HCT116 (cell line): Measurements from ENCODE around the gene ALDH5A1. TPM values are rescaled to one million over a fixed set of nuclear protein-coding genes. Genes with fewer than 3 reads are reported as not detected.

Experiments
- ATAC-seq: fragments of 200-7000 bp; cut with Tn5 transposase; 2 replicates; pipeline ENCODE4 v1.9.1; 2020; ENCODE audit warnings: mild to moderate bottlenecking, moderate library complexity
- BruUV-seq: library from RNA; stranded (reverse); fragments of 400-500 nt; replicated peaks from 2 replicates; lab custom pipeline; 2021; lab: Mats Ljungman, UMichigan
- CTCF ChIA-PET: fragments of 300-600 bp; sonication (Branson Sonifier 250); formaldehyde crosslinking; loops from one replicate; lab custom pipeline; 2021; ENCODE audit warnings: antibody characterized with exemption; lab: Charles Lee
- POLR2A ChIA-PET: fragments of 300-600, 350-600 bp; sonication (Branson Sonifier 250); formaldehyde crosslinking; loops from one replicate; lab custom pipeline; 2021; ENCODE audit warnings: antibody characterized with exemption; lab: Charles Lee
- RAD21 ChIA-PET, 2 experiments: fragments of 300-600 bp; sonication (Branson Sonifier 250); formaldehyde crosslinking; loops; one replicate each; lab custom pipeline; 2023; ENCODE audit warnings: low total read pairs in 2 of 2; ENCODE audit not compliant: uncharacterized antibody in 2 of 2, unreplicated experiment in 2 of 2, low non-redundant PET in 1 of 2; lab: Charles Lee
- DNase-seq: peaks from one replicate; pipeline ENCODE4 v3.0.0-alpha.2; 2010; ENCODE audit warnings: low read depth, low spot score
- H2AFZ ChIP-seq: fragments of 200-600 bp; shearing (Covaris generic), sonication (generic); 2 replicates; pipeline ENCODE4 v1.6.1; 2017; ENCODE audit warnings: low read depth, mixed run types, mixed read lengths, antibody characterized with exemption, low read length; ENCODE audit not compliant: poor library complexity, severe bottlenecking
- H3K27ac ChIP-seq: 2 replicates; pipeline ENCODE4 v1.5.1; 2012; ENCODE audit warnings: low read depth, low read length
- H3K27me3 ChIP-seq: fragments of 200-600 bp; sonication (generic); 2 replicates; pipeline ENCODE4 v1.6.1; 2016; ENCODE audit warnings: mixed run types, low read length, mixed read lengths; ENCODE audit not compliant: insufficient read depth
- H3K36me3 ChIP-seq, 2 experiments: fragments of 200-500 bp in 1 of 2; fragments of 200-600 bp in 1 of 2; sonication (Bioruptor generic) in 1 of 2; sonication (generic) in 1 of 2; 2 replicates each; pipeline versions ENCODE4 v1.5.1 to v1.6.1; 2014 to 2016; ENCODE audit warnings: low read length in 2 of 2, inconsistent platforms in 1 of 2, mixed read lengths in 1 of 2, mixed run types in 1 of 2; ENCODE audit not compliant: insufficient read depth in 2 of 2, control insufficient read depth in 1 of 2
- H3K4me1 ChIP-seq, 2 experiments: fragments of 200-600 bp in 1 of 2; sonication (generic) in 1 of 2; 2 replicates each; pipeline versions ENCODE4 v1.5.1 to v1.6.1; 2012 to 2017; ENCODE audit warnings: low read length in 2 of 2, inconsistent platforms in 1 of 2, mild to moderate bottlenecking in 1 of 2, mixed read lengths in 1 of 2, mixed run types in 1 of 2, moderate library complexity in 1 of 2; ENCODE audit not compliant: insufficient read depth in 2 of 2, control insufficient read depth in 1 of 2
- H3K4me2 ChIP-seq: fragments of 200-600 bp; sonication (generic); 2 replicates; pipeline ENCODE4 v1.6.1; 2017; ENCODE audit warnings: mixed run types, low read length, mixed read lengths
- H3K4me3 ChIP-seq, 2 experiments: fragments of 200-600 bp in 1 of 2; sonication (generic) in 1 of 2; replicated peaks in 1 of 2; 2 replicates each; pipeline ENCODE4 v1.5.1; 2011 to 2016; ENCODE audit warnings: low read length in 2 of 2, control low read depth in 1 of 2, low read depth in 1 of 2, mild to moderate bottlenecking in 1 of 2, mixed read lengths in 1 of 2, mixed run types in 1 of 2
- H3K79me2 ChIP-seq: fragments of 200-600 bp; sonication (generic); 2 replicates; pipeline ENCODE4 v1.6.1; 2017; ENCODE audit warnings: mild to moderate bottlenecking, mixed run types, low read length, moderate library complexity, mixed read lengths; ENCODE audit not compliant: insufficient read depth
- H3K9ac ChIP-seq: fragments of 200-600 bp; sonication (generic); 2 replicates; pipeline ENCODE4 v1.6.1; 2016; ENCODE audit warnings: low read length, mixed read lengths
- H3K9me2 ChIP-seq: fragments of 200-600 bp; sonication (generic), shearing (Covaris generic); 2 replicates; pipeline ENCODE4 v1.6.1; 2017; ENCODE audit warnings: mixed run types, mild to moderate bottlenecking, moderate library complexity; ENCODE audit not compliant: insufficient read depth
- H3K9me3 ChIP-seq, 2 experiments: fragments of 200-500 bp in 1 of 2; fragments of 200-600 bp in 1 of 2; sonication (Bioruptor generic) in 1 of 2; sonication (generic) in 1 of 2; 2 replicates each; pipeline ENCODE4 v1.6.1; 2014 to 2017; ENCODE audit warnings: low read length in 2 of 2, mixed read lengths in 2 of 2, inconsistent platforms in 1 of 2, low read depth in 1 of 2, mild to moderate bottlenecking in 1 of 2, mixed run types in 1 of 2, moderate library complexity in 1 of 2; ENCODE audit not compliant: control insufficient read depth in 1 of 2, insufficient read depth in 1 of 2
- H4K20me1 ChIP-seq: fragments of 200-600 bp; sonication (generic), shearing (Covaris generic); 2 replicates; pipeline ENCODE4 v1.6.1; 2017; ENCODE audit warnings: mixed run types, mild to moderate bottlenecking, moderate library complexity; ENCODE audit not compliant: insufficient read depth
- CEBPB ChIP-seq: IDR thresholded peaks from 2 replicates; pipeline ENCODE4 v1.6.1; 2012; ENCODE audit warnings: low read depth
- EGR1 ChIP-seq: IDR thresholded peaks from 2 replicates; pipeline ENCODE4 v1.6.1; 2012; ENCODE audit warnings: low read depth
- POLR2AphosphoS5 ChIP-seq: IDR thresholded peaks from 2 replicates; pipeline ENCODE4 v1.6.1; 2011; ENCODE audit warnings: mild to moderate bottlenecking, low read depth, low read length, moderate library complexity
- SIN3A ChIP-seq: IDR thresholded peaks from 2 replicates; pipeline ENCODE4 v1.6.1; 2012; ENCODE audit warnings: low read depth
- SRF ChIP-seq: IDR thresholded peaks from 2 replicates; pipeline ENCODE4 v1.6.1; 2012; ENCODE audit warnings: low read depth
- TCF7L2 ChIP-seq: IDR thresholded peaks from 2 replicates; pipeline ENCODE4 v1.7.0; 2011; ENCODE audit warnings: borderline replicate concordance, inconsistent platforms; ENCODE audit not compliant: insufficient read depth, insufficient read length; ENCODE audit errors: extremely low read depth
- YY1 ChIP-seq: IDR thresholded peaks from 2 replicates; pipeline ENCODE4 v1.6.1; 2011; ENCODE audit warnings: low read length, low read depth, moderate library complexity, mild to moderate bottlenecking; ENCODE audit not compliant: insufficient replicate concordance; ENCODE audit errors: extremely low read depth
- intact Hi-C: fragments of 100-400 bp; cut with micrococcal nuclease; formaldehyde crosslinking; loops from 2 replicates; pipeline ENCODE4 v1.10.0; 2022
- total RNA-seq: library from RNA; stranded (reverse); gene quantifications from one replicate; pipeline ENCODE4 v1.2.1, GENCODE V29; 2021; ENCODE audit not compliant: unreplicated experiment
- TF ChIP-seq, protein P1 (sequence below), 3 experiments: fragments of 200-600 bp in 1 of 3; sonication (generic) in 1 of 3; IDR thresholded peaks in 2 of 3; conservative IDR thresholded peaks in 1 of 3; 2 replicates each; pipeline ENCODE4 v1.5.1; 2012 to 2017; ENCODE audit warnings: low read depth in 2 of 3, low read length in 2 of 3, antibody characterized with exemption in 1 of 3, borderline replicate concordance in 1 of 3, control low read depth in 1 of 3, mild to moderate bottlenecking in 1 of 3, mixed read lengths in 1 of 3, mixed run types in 1 of 3, moderate library complexity in 1 of 3; ENCODE audit not compliant: insufficient read depth in 1 of 3
- TF ChIP-seq, protein P2 (sequence below): IDR thresholded peaks from 2 replicates; pipeline ENCODE4 v1.6.1; 2012

The ALDH5A1 gene
- total RNA-seq, 1 experiment from 2014 or later: 10.0 TPM

GRCh38 chr6:24469811-24470210 lies 25.0 kb upstream of the ALDH5A1 start (continued):
- TF ChIP-seq, protein P1, sequence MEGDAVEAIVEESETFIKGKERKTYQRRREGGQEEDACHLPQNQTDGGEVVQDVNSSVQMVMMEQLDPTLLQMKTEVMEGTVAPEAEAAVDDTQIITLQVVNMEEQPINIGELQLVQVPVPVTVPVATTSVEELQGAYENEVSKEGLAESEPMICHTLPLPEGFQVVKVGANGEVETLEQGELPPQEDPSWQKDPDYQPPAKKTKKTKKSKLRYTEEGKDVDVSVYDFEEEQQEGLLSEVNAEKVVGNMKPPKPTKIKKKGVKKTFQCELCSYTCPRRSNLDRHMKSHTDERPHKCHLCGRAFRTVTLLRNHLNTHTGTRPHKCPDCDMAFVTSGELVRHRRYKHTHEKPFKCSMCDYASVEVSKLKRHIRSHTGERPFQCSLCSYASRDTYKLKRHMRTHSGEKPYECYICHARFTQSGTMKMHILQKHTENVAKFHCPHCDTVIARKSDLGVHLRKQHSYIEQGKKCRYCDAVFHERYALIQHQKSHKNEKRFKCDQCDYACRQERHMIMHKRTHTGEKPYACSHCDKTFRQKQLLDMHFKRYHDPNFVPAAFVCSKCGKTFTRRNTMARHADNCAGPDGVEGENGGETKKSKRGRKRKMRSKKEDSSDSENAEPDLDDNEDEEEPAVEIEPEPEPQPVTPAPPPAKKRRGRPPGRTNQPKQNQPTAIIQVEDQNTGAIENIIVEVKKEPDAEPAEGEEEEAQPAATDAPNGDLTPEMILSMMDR (IDR thresholded peaks at IDR 0.05 in 2 of 3, conservative IDR thresholded peaks at IDR 0.05 in 1 of 3; ENCODE audit: borderline replicate concordance in 1 of 3, insufficient read depth in 1 of 3, low read depth in 2 of 3, low read length in 2 of 3): no peak
- TF ChIP-seq, protein P2, sequence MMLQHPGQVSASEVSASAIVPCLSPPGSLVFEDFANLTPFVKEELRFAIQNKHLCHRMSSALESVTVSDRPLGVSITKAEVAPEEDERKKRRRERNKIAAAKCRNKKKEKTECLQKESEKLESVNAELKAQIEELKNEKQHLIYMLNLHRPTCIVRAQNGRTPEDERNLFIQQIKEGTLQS: no peak
- TF ChIP-seq CEBPB (no peak), POLR2AphosphoS5 (no peak)

DNA sequence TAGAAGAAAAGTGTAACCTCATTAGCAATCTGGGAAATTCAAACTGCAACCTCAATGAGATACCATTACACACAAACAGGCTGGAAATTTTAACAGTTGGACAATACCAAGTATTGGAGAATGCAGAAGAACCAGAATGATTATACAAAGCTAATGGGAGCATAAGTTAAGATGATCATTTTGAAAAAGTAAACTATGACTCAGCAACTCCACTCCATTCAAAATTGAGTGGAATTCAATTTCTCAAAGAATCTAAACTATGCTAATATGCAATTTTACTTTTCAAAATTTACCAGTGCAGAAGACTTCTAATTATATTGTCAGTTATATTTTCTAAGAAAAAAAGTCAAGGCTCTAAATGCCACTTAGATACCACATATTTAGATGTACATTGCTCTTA lies 22.6 kb upstream of the ALDH5A1 start:
- H3K4me3 ChIP-seq: no peak overlapping the region
- no peak overlapping the region for H3K9ac ChIP-seq
- DNase-seq (no peak), ATAC-seq (no peak)
- POLR2A ChIA-PET: no interaction called here
- no peaks in the 10 kb centered on the region for H3K36me3 ChIP-seq
- H2AFZ ChIP-seq: peak overlapping the region; percentile 2
- H3K27me3 ChIP-seq: no peaks in the 10 kb centered on the region
- 0 out of 4 replicates have a peak, but pooled peaks cover 0 to 2% of the 10 kb centered on the region in 2 experiments for H3K4me1 ChIP-seq
- CTCF ChIA-PET: no interaction called here
- H3K9me3 ChIP-seq: no peaks in the 10 kb centered on the region
- H3K4me2 ChIP-seq: no peak overlapping the region
- no peaks in the 10 kb centered on the region for H3K9me2 ChIP-seq
- RAD21 ChIA-PET: no interaction called here
- H3K27ac ChIP-seq: no peak overlapping the region
- TF ChIP-seq EGR1: no peak
- TF ChIP-seq YY1: no peak
- no peak for TF ChIP-seq SIN3A
- TF ChIP-seq SRF: no peak
- TF ChIP-seq, protein P2: no peak
- TF ChIP-seq TCF7L2: no peak
- BruUV-seq: no TSS peak
- no peaks in the 10 kb centered on the region for H4K20me1 ChIP-seq
- intact Hi-C loops: no loop called here
- no peaks in the 10 kb centered on the region for H3K79me2 ChIP-seq
